ENCODE data around the gene GLDC. TPM values are rescaled to one million over a fixed set of nuclear protein-coding genes. Genes with fewer than 3 reads are reported as not detected.
A peak's percentile ranks its signal among the peaks of the same experiment; 100 is the strongest.
"Not testable (repeated sequence)": the region's sequence is repeated elsewhere in the genome, so short reads cannot be mapped to it uniquely, and the experiment has no call there.

The GLDC gene
- total RNA-seq, 2 donors from 2014 or later, result 0.96 to 2.5 TPM

- ATAC-seq, result no peak
- H3K36me3 Mint-ChIP-seq, result no peaks in the 10 kb centered on the region
- no peaks in the 10 kb centered on the region for H3K9me3 Mint-ChIP-seq
- DNase-seq (ENCODE audit: low spot score in 2 of 2), result no peak
- no peak overlapping the region for H3K27ac Mint-ChIP-seq
Observed at GRCh38 chr9:6671416-6671815, 25.9 kb upstream of the GLDC start.

- H3K9me3 Mint-ChIP-seq, result no peaks in the 10 kb centered on the region
- DNase-seq (ENCODE audit: low spot score in 2 of 2) (no peak), ATAC-seq (no peak)
- no peak overlapping the region for H3K27ac Mint-ChIP-seq
- H3K36me3 Mint-ChIP-seq, result no peaks in the 10 kb centered on the region
Observed at GRCh38 chr9:6669881-6670280, 24.4 kb upstream of the GLDC start.

GRCh38 chr9:6667633-6668280 is 22.2 kb upstream of the GLDC start:
- H3K27ac Mint-ChIP-seq, result no peak overlapping the region
- H3K36me3 Mint-ChIP-seq, result no peaks in the 10 kb centered on the region
- ATAC-seq (no peak), DNase-seq (ENCODE audit: low spot score in 2 of 2) (no peak)
- no peaks in the 10 kb centered on the region for H3K9me3 Mint-ChIP-seq

- Mint-ChIP-seq H3K27ac (no peak overlapping the region), H3K9me3 (no peaks in the 10 kb centered on the region), H3K36me3 (no peaks in the 10 kb centered on the region)
- ATAC-seq (no peak), DNase-seq (ENCODE audit: low spot score in 2 of 2) (no peak)
Observed at GRCh38 chr9:6667080-6667479, 21.6 kb upstream of the GLDC start.

- no peak for DNase-seq (ENCODE audit: low spot score in 2 of 2)
- Mint-ChIP-seq H3K36me3 (no peaks in the 10 kb centered on the region), H3K27ac (no peak overlapping the region), H3K9me3 (no peaks in the 10 kb centered on the region)
- ATAC-seq, result no peak
Observed at GRCh38 chr9:6665628-6666027, 20.1 kb upstream of the GLDC start.

GRCh38 chr9:6664204-6664680 is 18.7 kb upstream of the GLDC start:
- H3K36me3 Mint-ChIP-seq, result no peaks in the 10 kb centered on the region
- ATAC-seq, result no peak

GRCh38 chr9:6660512-6660911 is 15.0 kb upstream of the GLDC start:
- Mint-ChIP-seq H3K9me3 (no peaks in the 10 kb centered on the region), H3K36me3 (no peaks in the 10 kb centered on the region), H3K27ac (no peak overlapping the region)
- DNase-seq (ENCODE audit: low spot score in 2 of 2) (no peak), ATAC-seq (no peak)

More at GRCh38 chr9:6664204-6664680, 18.7 kb upstream of the GLDC start:
- no peak overlapping the region for H3K27ac Mint-ChIP-seq
- no peaks in the 10 kb centered on the region for H3K9me3 Mint-ChIP-seq
- DNase-seq (ENCODE audit: low spot score in 2 of 2), result no peak

GRCh38 chr9:6658628-6659353 is 13.3 kb upstream of the GLDC start:
- no peak for DNase-seq (ENCODE audit: low spot score in 2 of 2)
- no peaks in the 10 kb centered on the region for H3K36me3 Mint-ChIP-seq
- H3K27ac Mint-ChIP-seq, result peak overlapping the region in 1 of 2 donors; percentile 31
- H3K9me3 Mint-ChIP-seq, result no peaks in the 10 kb centered on the region
- no peak for ATAC-seq

- no peak for DNase-seq (ENCODE audit: low spot score in 2 of 2)
- Mint-ChIP-seq H3K27ac (no peak overlapping the region), H3K36me3 (no peaks in the 10 kb centered on the region), H3K9me3 (no peaks in the 10 kb centered on the region)
- no peak for ATAC-seq
Observed at GRCh38 chr9:6656614-6657300, 11.2 kb upstream of the GLDC start.

GRCh38 chr9:6655036-6655435 is 9.5 kb upstream of the GLDC start:
- DNase-seq (ENCODE audit: low spot score in 2 of 2) (no peak), ATAC-seq (peak in 1 of 2 donors; percentile 26)
- Mint-ChIP-seq H3K27ac (no peak overlapping the region), H3K9me3 (no peaks in the 10 kb centered on the region), H3K36me3 (no peaks in the 10 kb centered on the region)

GRCh38 chr9:6646293-6646636 is 736 bp upstream of the GLDC start:
- H3K27ac Mint-ChIP-seq, result peak overlapping the region in 1 of 2 donors; percentile 12
- peaks cover 0 to 7% of the 10 kb centered on the region in 2 donors for H3K36me3 Mint-ChIP-seq
- no peaks in the 10 kb centered on the region for H3K9me3 Mint-ChIP-seq
- peak in 1 of 2 donors; percentile 8 for DNase-seq (ENCODE audit: low spot score in 2 of 2)
- ATAC-seq, result peak; percentile 42 to 46

GRCh38 chr9:6645105-6645354 is 499 bp downstream of the GLDC start:
- H3K9me3 Mint-ChIP-seq, H3K27ac Mint-ChIP-seq, H3K36me3 Mint-ChIP-seq: not testable (repeated sequence)
- DNase-seq (ENCODE audit: low spot score in 2 of 2) (peak in 1 of 2 donors; percentile 14), ATAC-seq (peak; percentile 35 to 63)

GRCh38 chr9:6644346-6645104 is 1.0 kb downstream of the GLDC start:
- ATAC-seq (no peak), DNase-seq (ENCODE audit: low spot score in 2 of 2) (no peak)
- peaks cover 0 to 7% of the 10 kb centered on the region in 2 donors for H3K36me3 Mint-ChIP-seq
- no peaks in the 10 kb centered on the region for H3K9me3 Mint-ChIP-seq
- no peak overlapping the region for H3K27ac Mint-ChIP-seq

GRCh38 chr9:6641961-6642360 is 3.6 kb downstream of the GLDC start:
- Mint-ChIP-seq H3K36me3 (peaks cover 0 to 7% of the 10 kb centered on the region in 2 donors), H3K9me3 (no peaks in the 10 kb centered on the region), H3K27ac (no peak overlapping the region)
- ATAC-seq (no peak), DNase-seq (ENCODE audit: low spot score in 2 of 2) (no peak)

- DNase-seq (ENCODE audit: low spot score in 2 of 2) (no peak), ATAC-seq (no peak)
- Mint-ChIP-seq H3K36me3 (peaks cover 0 to 7% of the 10 kb centered on the region in 2 donors), H3K9me3 (no peaks in the 10 kb centered on the region), H3K27ac (no peak overlapping the region)
Observed at GRCh38 chr9:6641561-6641960, 4.0 kb downstream of the GLDC start.

- Mint-ChIP-seq H3K9me3 (no peaks in the 10 kb centered on the region), H3K27ac (no peak overlapping the region), H3K36me3 (peaks cover 0 to 7% of the 10 kb centered on the region in 2 donors)
- ATAC-seq (no peak), DNase-seq (ENCODE audit: low spot score in 2 of 2) (no peak)
Observed at GRCh38 chr9:6641056-6641455, 4.5 kb downstream of the GLDC start.

Data from activated naive CD4-positive, alpha-beta T cell treated with anti-CD3 and anti-CD28 coated beads, Interleukin-2, amount 50 U/mL, for 72 hours (primary cell).